GM20000 (cell line): Measurements from ENCODE around the gene BICDL1.

Experiments
- DNase-seq: peaks from one replicate; pipeline ENCODE4 v3.0.0; 2012; ENCODE audit warnings: low spot score
- TF ChIP-seq, protein P1 (sequence below): IDR thresholded peaks from 2 replicates; pipeline ENCODE4 v1.5.1; 2012; ENCODE audit warnings: mild to moderate bottlenecking, control low read depth; ENCODE audit errors: extremely low read depth, missing control alignments

BICDL1 gene

DNA sequence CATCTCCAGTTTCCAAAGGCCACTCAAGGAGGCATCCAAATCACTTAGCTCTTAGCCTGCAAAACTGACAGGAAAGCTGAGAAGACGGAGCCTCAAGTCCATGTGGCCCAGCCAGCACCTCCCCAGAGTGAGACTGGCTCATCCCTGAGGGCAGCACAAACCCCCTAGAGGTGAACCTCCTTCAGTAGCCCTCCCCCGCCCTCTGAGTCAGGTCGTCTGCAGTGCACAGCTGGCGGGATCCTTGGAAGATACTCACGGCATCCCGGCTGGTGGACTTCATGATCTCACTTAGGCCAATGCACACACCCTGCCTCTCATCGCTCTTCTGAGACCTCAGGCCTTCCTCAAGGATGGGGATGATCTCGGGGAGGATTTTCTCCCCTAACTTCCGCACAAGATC, 151.6 kb downstream of the BICDL1 start:
- TF ChIP-seq, protein P1, sequence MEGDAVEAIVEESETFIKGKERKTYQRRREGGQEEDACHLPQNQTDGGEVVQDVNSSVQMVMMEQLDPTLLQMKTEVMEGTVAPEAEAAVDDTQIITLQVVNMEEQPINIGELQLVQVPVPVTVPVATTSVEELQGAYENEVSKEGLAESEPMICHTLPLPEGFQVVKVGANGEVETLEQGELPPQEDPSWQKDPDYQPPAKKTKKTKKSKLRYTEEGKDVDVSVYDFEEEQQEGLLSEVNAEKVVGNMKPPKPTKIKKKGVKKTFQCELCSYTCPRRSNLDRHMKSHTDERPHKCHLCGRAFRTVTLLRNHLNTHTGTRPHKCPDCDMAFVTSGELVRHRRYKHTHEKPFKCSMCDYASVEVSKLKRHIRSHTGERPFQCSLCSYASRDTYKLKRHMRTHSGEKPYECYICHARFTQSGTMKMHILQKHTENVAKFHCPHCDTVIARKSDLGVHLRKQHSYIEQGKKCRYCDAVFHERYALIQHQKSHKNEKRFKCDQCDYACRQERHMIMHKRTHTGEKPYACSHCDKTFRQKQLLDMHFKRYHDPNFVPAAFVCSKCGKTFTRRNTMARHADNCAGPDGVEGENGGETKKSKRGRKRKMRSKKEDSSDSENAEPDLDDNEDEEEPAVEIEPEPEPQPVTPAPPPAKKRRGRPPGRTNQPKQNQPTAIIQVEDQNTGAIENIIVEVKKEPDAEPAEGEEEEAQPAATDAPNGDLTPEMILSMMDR: no peak
- no peak for DNase-seq

DNA sequence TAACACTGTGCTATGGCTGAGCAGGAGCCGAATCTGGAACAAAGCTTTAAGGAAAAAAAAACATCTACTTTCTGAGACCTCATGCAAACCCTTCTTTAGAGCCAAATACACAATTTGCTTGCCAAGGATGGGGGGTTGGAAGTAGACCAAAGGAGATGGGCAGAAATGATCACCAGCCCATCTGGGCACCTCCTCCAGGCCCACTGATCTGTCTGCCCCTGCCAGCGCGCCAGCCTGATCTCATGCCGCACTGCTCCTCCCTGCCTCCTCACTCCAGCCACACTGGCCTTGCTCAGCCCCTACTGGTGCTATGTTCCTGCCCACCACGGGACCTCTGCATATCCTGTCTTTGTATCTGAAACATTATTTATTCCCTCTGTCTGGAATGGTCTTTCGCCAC, 152.3 kb downstream of the BICDL1 start:
- DNase-seq: no peak
- TF ChIP-seq, protein P1: no peak

DNA sequence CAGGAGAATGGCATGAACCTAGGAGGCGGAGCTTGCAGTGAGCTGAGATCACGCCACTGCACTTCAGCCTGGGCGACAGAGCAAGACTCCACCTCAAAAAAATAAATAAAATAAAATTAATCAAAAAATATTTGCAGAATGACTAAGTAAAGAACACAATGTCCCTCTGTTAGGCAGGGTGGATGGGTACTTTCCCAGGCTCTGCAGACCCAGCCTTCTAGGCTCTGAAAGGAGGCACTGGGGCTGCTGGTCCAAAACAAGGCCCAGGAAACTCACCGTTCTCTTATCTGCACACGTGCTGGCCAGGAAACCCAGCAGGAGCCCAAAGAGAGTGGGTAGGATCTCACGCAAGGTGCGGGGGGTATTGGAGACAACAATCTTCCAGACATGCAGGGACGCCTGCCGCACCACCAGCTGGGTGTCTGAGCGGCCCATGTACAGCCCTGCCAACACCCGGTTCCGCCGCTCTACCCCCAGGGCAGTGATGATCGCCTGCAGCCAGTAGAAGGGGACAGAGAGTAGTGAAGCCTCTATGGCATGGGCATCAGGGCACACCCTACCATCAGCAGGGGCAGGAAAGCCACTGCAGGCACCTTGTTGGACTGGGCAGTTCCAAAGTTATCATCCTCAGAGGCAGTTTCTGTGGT, 153.3 kb downstream of the BICDL1 start:
- DNase-seq: no peak
- TF ChIP-seq, protein P1: no peak
